GM19463 (cell line): Measurements from ENCODE around the gene ELN.
"Not testable (repeated sequence)": the region's sequence is repeated elsewhere in the genome, so short reads cannot be mapped to it uniquely, and the experiment has no call there.

Source experiments
- ATAC-seq: cut with Tn5 transposase; IDR thresholded peaks from one replicate; pipeline ENCODE4 v1.9.1; 2021; ENCODE audit warnings: mild to moderate bottlenecking, moderate library complexity; ENCODE audit not compliant: unreplicated experiment

ELN gene

DNA sequence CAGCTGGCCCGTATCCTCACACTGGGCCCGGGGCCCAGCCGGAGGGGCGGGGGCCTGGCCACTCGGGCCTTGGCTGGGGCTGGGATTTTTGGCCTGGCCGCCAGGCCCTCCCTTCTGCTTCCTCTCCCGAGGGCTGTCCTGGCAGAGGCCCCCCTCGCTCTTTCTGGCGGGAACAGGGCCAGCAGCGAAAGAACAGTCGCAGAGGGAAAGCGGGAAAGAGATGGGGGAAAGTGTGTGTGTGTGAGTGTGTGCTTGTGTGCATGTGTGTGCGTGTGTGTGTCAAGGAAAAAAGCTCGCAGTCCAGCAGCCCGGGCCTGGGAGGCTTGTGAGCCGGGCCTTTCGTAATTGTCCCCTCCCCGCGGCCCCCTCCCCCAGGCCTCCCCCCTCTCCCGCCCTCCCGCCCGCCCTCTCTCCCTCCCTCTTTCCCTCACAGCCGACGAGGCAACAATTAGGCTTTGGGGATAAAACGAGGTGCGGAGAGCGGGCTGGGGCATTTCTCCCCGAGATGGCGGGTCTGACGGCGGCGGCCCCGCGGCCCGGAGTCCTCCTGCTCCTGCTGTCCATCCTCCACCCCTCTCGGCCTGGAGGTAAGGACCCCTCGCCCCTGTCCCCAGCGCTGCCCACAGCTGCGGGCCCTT lies at the start of gene ELN:
Gene ELN, plus strand, starts transcription at position 491 of the 638 bp plus-strand sequence. Its CDS starts 15 bp downstream, at position 506.
- ATAC-seq: no peak

DNA sequence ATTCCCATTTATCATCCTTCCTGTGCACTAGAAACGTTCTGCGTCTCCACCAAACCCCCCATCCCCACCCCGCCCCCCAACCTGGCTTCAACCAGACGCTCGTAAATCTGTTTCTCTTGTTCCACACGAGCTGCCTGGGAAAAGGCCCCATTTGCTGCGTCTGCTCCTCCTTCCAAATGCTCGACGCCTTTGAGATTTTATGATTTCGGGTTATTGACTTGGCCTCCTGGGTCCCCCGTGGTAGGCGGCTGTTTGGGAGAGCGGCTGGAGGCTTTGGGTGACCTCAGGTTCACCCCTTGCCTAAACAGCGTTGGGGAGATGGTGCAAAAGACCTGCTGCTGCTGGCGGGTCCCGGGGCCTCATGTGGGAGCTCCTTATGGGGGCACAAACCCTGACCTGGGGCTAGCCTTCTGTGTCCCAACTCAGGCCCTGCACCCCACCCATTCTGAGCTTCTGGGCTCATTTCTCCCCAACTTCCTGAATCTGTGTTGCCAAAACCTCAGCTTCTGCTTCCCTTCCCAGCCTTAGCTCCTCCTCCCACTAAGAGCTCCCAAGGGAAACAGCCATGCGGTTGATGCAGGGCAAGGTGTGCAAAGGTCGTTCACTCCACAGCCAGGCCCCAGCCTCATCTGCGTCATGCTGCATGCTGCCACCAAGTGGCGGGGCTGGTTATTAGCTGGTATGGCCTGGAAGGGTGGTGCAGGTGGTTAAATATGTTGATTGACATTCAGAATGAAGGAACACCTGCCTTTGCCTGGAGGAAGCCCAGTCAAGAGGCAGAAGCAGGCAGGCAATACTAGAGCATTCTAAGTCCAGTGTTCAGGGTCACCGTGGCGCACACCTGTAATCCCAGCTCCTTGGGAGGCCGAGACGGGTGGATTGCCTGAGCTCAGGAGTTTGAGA lies 49.1 kb upstream of the ELN start:
- peak; percentile 71 for ATAC-seq

DNA sequence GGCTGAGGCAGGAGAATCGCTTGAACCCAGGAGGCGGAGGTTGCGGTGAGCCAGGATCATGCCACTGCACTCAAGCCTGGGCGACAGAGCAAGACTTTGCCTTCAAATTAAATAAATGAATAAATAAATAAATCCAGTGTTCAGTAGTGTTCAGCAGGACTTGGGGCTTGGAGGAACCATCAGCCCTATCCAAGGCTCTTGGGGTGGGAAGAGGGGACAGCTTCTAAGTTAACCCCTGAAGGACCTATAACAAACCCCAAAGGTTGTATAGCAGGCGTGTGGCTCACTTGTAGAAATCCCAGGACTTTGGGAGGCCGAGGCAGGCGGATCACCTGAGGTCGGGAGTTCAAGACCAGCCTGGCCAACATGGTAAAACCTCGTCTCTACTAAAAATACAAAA lies 48.3 kb upstream of the ELN start:
- ATAC-seq: not testable (repeated sequence)

DNA sequence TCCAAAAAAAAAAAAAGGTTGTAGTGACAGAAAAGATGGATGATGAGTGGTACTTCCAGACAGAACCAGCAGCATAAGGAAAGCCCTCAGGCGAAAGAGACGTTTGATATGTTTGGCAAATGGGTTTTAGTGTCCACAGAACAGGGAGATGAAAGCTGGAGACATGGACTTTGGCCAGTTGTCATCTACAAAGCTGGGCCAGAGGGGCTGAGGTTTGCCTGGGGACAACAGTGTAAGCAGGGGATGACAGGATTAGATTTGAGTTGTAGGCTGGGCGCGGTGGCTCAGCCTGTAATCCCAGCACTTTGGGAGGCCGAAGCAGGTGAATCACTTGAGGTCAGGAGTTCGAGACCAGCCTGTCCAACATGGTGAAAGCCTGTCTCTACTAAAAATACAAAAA lies 47.8 kb upstream of the ELN start:
- no peak for ATAC-seq

DNA sequence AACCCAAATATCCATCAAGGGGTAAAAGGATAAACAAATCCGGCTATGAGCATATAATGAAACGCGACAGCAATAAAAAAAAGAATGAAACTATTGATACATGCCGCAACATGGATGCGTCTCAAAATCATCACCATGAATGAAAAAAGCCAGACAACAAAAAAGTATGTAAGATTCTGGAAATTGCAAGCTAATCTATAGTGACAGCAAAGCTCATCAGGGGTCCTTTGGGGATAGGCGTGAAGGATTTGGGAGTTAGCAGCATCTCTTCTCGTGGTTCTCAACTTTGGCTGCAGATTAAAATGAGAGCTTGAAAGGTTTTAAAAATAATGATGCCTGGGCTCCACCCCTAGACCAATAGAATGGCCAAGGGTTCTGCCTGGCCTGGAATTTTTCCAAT lies 46.0 kb upstream of the ELN start:
- no peak for ATAC-seq

DNA sequence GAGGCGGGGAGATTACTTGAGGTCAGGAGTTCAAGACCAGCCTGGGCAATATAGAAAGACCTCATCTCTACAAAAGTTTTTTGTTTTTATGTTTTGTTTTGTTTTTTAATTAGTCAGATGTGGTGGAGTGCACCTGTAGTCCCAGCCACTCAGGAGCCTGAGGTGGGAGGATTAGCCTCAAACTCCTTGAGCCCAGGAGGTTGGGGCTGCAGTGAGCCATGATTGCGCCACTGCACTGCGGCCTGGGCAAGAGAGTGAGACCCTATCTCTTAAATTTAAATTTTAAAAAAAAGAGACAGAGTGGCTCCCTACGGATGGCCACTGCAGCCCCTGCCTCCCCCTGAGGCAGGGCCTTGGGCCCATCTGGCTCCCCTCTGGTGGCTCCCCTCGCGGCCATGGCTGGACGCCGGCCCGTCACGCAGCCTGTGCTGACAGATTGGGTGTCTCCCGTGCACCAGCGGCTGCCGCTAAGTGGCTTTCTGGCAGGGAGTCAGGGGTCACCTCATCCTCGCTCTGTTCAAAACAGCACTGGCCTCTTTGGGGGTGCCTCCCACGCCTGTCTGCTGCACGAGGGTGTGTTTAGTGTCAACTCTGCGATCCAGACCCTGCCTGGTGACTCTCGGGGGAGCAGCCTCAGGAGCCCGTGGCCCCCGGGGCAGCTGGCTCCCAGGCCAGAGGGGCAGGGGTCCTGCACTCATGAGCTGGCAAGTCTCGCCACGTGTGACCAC lies 44.4 kb upstream of the ELN start:
- ATAC-seq: no peak

DNA sequence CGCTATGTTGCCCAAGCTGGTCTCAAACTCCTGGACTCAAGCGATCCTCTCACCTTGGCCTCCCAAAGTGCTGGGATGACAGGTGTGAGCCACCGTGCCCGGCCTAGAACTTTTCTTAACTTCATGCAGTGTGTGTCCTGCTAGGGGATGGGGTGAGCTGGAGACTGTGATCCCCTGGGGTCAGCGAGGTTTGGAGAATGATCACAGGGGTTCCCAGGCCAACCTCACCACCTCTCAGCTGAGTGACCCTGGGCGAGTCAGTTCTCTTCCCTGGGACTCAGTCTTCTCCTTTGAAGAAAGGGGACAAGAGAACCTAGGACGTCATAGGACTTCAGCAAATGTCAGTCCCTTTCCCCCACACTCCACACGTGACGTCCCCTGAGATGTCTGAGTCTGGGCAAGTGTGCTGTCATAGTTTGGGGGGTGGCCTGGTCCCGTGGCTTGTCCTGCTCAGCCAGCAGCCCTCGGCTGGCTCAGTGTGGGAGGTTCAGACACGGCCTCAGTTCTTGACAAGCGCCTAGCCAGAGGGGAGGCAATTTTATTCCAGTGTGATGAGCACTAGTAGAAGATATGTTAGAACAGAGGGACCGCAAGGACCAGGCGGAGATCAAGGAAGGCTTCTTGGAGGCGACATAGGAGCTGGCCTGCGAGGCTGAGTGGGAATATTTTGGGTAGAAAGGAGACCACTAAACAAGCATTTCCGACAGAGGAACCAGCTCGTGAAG lies 43.3 kb upstream of the ELN start:
- no peak for ATAC-seq

DNA sequence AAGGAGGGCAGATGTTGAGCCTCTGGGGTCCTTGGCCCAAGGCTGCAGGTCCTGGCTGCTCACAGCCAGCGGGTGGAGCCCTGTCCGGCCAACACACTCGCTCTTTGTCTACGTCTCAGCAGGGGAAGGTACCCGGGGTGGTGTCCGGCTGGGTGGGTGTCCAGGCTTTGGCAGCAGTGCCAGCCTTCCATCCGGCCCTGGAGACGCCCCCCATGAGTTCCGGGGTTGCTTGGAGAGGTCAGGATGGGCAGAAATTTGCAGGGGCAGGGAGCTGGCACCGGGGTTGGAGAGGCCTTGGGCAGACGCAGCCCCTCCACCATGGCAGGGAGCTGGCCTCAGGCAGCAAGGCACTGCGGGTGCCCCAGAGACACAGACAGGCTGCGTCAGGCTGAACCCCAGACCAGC lies 42.2 kb upstream of the ELN start:
- ATAC-seq: no peak

DNA sequence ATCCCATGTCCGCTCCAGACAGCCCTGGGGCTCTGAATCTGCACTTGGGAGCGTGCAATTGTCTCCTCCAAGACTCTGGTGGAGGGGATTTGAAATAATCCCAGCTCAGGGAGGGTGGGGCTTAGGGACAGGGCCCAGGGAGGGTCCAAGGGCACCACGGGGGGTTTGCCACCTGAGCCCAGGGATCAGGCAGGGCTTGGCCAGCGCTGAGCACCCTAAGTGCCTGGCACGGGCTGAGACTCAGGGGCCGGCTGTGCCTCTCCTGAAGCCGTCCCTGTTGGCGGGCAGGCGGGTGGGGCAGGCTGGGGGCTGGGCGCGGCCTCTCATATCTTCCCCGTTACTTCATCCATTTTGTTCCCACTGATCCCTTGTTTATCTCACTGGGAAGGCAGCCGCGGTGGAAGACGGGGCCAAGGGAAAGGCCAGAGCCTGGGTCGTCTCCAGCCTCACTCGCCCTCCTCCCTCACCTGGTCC lies 41.8 kb upstream of the ELN start:
- no peak for ATAC-seq

DNA sequence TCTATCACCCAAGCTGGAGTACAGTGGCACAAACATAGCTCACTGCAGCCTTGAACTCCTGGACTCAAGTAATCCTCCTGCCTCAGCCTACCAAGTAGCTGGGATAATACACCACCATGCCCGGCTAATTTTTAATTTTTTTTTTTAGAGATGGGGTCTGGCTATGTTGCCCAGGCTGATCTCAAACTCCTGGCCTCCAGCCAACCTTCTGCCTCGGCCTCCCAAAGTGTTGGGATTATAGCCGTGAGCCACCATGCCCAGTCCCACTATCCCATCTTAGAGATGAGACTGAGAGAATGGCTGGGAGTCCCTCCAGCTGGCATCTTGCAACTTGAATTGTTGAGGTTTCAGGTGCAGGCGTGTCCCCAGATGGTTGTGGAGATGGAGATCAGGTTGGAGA lies 40.7 kb upstream of the ELN start:
- no peak for ATAC-seq

DNA sequence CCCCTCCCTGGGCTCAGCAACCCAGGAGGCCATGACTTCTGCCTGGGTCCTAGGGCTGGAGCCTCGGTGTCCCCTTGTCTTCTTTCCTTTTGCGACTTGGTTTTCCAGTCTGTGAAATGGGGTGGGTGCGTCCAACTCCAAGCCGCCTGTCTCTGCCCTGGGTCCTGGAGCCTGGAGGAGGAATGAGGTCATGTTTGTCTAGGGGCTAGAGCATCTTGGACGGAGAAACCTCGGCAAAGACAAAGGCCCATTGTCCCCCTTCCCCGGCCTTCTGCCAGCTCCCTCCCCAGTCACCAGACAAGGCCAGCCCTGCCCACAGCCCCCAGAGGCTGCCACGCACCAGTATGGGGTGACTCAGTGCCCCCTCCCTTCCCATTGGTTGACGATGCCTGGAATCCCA lies 39.8 kb upstream of the ELN start:
- ATAC-seq: no peak

DNA sequence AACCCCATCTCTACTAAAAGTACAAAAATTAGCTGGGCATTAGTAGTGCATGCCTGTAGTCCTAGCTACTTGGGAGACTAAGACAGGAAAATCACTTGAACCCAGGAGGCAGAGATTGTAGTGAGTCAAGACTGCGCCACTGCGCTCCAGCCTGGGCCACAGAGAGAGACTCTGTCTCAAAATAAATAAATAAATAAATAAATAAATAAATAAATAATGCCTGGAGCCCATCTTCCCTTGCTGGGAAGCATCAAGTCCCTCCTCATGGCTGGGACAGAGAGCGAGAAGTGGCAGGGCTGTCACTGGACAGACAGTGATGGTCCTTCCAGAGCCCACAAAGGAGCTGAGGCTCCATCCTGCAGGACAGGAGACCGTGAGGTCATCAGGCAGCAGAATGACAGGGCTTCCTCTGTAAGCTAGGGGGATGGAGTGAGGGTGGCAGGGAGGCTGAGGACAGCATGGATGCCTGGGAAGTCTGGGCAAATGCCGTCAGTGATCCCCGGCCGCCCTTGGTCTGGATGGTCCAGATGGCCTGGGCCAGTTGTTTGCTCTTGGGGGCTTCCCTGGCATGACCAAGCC lies 36.4 kb upstream of the ELN start:
- no peak for ATAC-seq

DNA sequence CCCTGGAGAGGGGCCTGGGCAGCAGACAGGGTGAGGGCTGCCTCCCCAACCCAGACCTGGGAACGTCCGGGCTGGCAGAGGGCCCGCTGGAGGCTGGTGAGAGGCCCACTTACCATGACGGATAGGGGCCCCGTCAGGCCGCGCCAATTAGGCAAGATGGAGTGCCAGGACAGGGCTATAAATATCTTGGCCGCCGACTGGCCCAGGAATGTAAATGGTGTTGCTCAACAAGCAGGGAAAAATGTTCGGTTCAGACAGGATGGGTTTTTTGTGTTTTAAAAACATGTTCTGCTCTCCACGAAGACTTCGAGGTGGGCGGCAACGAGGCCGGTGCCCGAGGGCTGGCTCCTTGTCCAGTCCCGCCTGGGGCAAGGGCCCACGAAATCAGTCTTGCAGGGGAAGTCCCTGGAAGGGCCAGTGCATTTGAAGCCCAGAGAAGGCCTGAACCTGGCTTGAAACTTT lies 35.8 kb upstream of the ELN start:
- no peak for ATAC-seq

DNA sequence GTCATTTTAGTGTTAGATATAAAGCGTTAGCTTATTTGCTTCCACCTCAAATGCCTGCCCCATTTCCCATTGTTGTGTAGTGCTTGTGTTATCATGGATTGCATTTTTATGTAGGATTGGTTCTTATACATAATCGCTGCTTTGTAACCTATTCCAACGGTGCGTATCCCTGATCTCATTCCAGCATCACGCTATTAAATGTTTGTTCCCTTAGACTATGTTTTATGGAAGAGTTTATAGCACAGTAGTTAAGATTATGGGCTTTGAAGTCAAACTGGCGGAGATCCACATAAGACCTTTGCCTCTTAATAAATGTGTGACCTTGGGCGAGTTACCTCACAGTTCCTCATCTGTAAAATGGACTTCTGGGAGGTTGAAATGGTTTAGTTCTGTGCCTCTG lies 34.0 kb upstream of the ELN start:
- no peak for ATAC-seq

DNA sequence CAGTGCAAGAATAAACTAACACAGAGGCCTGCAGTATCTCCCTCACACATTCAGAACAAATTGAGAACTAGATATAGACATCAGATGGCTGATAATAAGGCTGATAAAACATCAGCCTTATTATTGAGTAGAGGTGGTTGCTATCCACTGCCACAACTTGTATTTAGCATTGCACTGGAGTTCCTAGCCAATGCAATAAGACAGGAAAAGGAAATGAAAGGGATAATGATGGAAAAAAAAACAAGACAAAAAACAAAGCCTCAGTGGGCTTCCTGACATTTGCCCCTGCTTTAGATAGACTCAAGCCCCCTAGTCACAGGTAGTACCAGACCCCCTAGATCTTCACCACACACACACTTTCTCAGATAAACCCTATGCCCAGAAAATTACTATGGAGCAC lies 33.2 kb upstream of the ELN start:
- ATAC-seq: no peak

DNA sequence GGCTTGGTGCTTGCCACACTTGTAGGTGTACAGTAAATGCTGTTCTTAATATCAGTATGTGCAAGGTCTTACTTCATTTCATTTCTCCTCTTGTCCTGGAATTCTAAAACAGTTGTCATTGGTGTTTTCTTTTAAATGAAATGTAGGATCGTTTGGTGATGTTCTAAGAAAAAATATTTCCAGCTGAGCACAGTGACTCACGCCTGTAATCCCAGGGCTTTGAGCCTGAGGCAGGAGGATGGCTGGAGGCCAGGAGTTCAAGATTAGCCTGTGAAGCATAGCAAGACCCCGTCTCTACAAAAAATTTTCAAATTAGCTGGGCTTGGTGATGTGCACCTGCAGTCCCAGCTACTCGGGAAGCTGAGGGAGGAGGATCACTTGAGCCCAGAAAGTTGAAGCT lies 32.6 kb upstream of the ELN start:
- no peak for ATAC-seq

DNA sequence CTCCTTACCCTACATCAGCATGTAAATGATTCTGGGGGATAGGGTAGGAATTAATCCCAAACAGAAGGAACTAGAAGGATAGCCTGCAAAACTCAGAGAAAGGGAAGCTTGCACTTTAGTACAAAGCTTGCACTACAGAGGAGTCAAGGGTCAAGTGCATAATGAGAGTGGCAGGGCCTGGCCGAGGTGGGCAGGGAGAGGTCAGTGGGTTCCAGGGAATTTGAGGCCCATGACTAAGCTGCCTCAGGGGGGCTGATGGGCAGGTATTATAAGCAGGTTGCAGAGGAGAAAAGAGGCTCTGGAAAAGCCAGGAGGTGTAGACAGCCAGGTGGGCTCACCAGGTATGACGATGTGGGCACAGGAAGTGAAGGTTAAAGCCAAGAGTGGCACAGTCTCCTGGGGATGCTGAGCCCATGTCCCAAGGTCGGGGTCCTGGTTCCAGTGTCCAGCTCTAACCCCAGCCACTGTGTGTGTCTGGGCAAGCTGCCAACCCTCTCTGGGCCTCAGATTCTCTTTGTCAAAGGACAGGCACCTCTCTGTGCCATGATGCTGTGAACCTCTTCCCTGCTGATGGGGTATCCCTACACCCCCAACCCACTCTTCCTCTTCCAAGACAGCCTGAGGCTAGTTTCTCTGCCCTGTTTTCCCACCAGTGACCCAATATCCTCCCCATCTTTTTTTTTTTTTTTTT lies 32.0 kb upstream of the ELN start:
- no peak for ATAC-seq

DNA sequence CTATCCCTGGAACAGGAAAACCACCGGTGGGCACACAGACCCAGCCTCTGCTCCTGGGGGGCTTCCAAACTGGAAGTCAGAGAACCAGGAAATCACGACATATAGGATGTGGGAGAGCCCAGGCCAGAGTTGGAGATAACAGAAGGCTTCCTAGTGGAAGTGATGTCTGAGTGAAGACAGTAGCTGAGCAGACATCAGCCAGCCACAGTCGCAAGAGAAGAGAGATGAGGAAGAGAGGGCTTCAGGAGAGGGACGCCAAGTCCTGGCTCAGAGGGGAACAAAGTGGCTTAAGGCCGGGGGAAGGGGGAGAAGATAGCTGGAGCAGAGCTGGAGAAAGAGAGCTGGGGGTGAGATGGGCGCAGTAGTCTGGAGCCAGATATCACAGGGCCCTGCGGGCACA lies 30.9 kb upstream of the ELN start:
- no peak for ATAC-seq

DNA sequence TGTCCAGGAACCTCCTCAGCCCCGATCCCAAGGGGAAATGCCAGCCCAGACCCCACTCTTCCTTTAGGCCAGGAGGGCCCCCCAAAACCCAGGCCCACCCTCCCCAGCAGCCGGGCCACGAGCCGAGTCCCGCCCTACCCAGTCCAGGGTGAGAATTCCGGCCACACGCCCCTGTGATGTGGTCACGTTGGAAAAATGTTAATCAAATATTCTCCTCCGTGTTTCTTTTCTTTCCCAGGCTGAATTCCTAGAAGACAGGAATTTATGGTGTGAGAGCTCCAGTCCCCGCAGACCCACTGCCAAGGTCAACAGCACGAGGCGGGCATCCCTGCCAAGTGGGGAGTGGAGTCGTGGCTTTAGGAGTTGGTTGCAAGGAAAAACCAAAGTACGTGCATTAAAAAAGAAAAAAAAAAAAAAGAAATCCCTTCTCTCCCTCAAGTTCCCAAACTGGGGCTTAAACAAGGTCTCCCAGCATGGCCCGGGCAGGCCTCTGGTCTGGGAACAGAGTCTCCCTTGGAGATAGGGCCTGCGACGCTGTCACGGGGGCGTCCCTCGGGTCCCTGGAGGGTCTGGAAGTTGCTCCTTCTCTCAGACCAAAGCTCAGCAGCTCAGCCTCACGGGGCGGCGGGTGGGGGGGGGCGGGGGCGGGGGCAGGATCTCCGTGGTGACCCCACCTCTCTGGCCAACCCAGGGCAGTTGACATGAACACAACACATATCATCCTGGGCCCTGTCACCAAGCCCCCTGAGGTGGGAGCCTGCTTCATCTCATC lies 28.1 kb upstream of the ELN start:
- no peak for ATAC-seq
